ENCODE data around the gene CCDC27. TPM values are rescaled to one million over a fixed set of nuclear protein-coding genes. Genes with fewer than 3 reads are reported as not detected.

The CCDC27 gene
- total RNA-seq, 4 donors from 2014 or later, result not detected

- Histone ChIP-seq H3K9me3 (no peaks in the 10 kb centered on the region), H3K27ac (no peak overlapping the region), H3K4me1 (no peaks in the 10 kb centered on the region), H3K36me3 (no peaks in the 10 kb centered on the region), H3K27me3 (peaks cover 18% of the 10 kb centered on the region), H3K4me3 (no peak overlapping the region)
- intact Hi-C loops (cut with DNase I; ENCODE audit: low total_unique reads), result no loop called here
- in situ Hi-C loops (cut with MboI; ENCODE audit: low pct_ligation_motif_present in 1 of 4, low pct_unique_long_range_greater_than_20kb in 1 of 4, low sequenced_read_pairs in 3 of 4), result no loop called here
- DNase-seq, result no peak
- 78% methylated on average over 29 of the region's 29 CpGs; no CpG with 5 or more reads in 1 of the 2 donors for WGBS, 2 donors (ENCODE audit: low coverage in 1 of 2)
- TF ChIP-seq POLR2AphosphoS5 (IDR thresholded peaks at IDR 0.05), result no peak
- no peak for TF ChIP-seq CTCF (IDR thresholded peaks at IDR 0.05)
- no peak for TF ChIP-seq EP300 (IDR thresholded peaks at IDR 0.05; ENCODE audit: low read depth)
- no peak for TF ChIP-seq POLR2A (IDR thresholded peaks at IDR 0.05)
Observed at GRCh38 chr1:3733094-3733882, 19.0 kb upstream of the CCDC27 start.

- Histone ChIP-seq H3K27ac (no peak overlapping the region), H3K27me3 (peaks cover 18% of the 10 kb centered on the region)
Observed at GRCh38 chr1:3733883-3734589, 18.2 kb upstream of the CCDC27 start.

GRCh38 chr1:3734602-3735001, 17.6 kb upstream of the CCDC27 start:
- Histone ChIP-seq H3K27me3 (peaks cover 18% of the 10 kb centered on the region), H3K9me3 (no peaks in the 10 kb centered on the region), H3K27ac (no peak overlapping the region), H3K36me3 (no peaks in the 10 kb centered on the region), H3K4me1 (no peaks in the 10 kb centered on the region), H3K4me3 (no peak overlapping the region)
- 87% methylated on average over 16 of the region's 16 CpGs; no CpG with 5 or more reads in 1 of the 2 donors for WGBS, 2 donors (ENCODE audit: low coverage in 1 of 2)
- TF ChIP-seq EP300 (IDR thresholded peaks at IDR 0.05; ENCODE audit: low read depth) (no peak), CTCF (IDR thresholded peaks at IDR 0.05) (no peak), POLR2A (IDR thresholded peaks at IDR 0.05) (no peak), POLR2AphosphoS5 (IDR thresholded peaks at IDR 0.05) (no peak)
- intact Hi-C loops (cut with DNase I; ENCODE audit: low total_unique reads) (no loop called here), in situ Hi-C loops (cut with MboI; ENCODE audit: low pct_ligation_motif_present in 1 of 4, low pct_unique_long_range_greater_than_20kb in 1 of 4, low sequenced_read_pairs in 3 of 4) (no loop called here)
- DNase-seq, result no peak

More at GRCh38 chr1:3733883-3734589, 18.2 kb upstream of the CCDC27 start:
- Histone ChIP-seq H3K4me1 (no peaks in the 10 kb centered on the region), H3K9me3 (no peaks in the 10 kb centered on the region), H3K36me3 (no peaks in the 10 kb centered on the region), H3K4me3 (no peak overlapping the region)
- WGBS, 2 donors (ENCODE audit: low coverage in 1 of 2), result 60 to 75% methylated on average over 1 to 10 of the region's 17 CpGs
- in situ Hi-C loops (cut with MboI; ENCODE audit: low pct_ligation_motif_present in 1 of 4, low pct_unique_long_range_greater_than_20kb in 1 of 4, low sequenced_read_pairs in 3 of 4), result no loop called here
- no peak for DNase-seq
- TF ChIP-seq POLR2AphosphoS5 (IDR thresholded peaks at IDR 0.05) (no peak), EP300 (IDR thresholded peaks at IDR 0.05; ENCODE audit: low read depth) (no peak), CTCF (IDR thresholded peaks at IDR 0.05) (no peak), POLR2A (IDR thresholded peaks at IDR 0.05) (no peak)
- intact Hi-C loops (cut with DNase I; ENCODE audit: low total_unique reads), result no loop called here

- in situ Hi-C loops (cut with MboI; ENCODE audit: low pct_ligation_motif_present in 1 of 4, low pct_unique_long_range_greater_than_20kb in 1 of 4, low sequenced_read_pairs in 3 of 4) (no loop called here), intact Hi-C loops (cut with DNase I; ENCODE audit: low total_unique reads) (no loop called here)
- no peak overlapping the region for H3K27ac ChIP-seq
- DNase-seq, result no peak
- no peak overlapping the region for H3K4me3 ChIP-seq
- TF ChIP-seq CTCF (IDR thresholded peaks at IDR 0.05), result no peak
- no peak for TF ChIP-seq POLR2A (IDR thresholded peaks at IDR 0.05)
- no peak for TF ChIP-seq POLR2AphosphoS5 (IDR thresholded peaks at IDR 0.05)
- TF ChIP-seq EP300 (IDR thresholded peaks at IDR 0.05; ENCODE audit: low read depth), result no peak
- H3K27me3 ChIP-seq, result peaks cover 18% of the 10 kb centered on the region
- H3K4me1 ChIP-seq, result no peaks in the 10 kb centered on the region
- H3K36me3 ChIP-seq, result no peaks in the 10 kb centered on the region
- no peaks in the 10 kb centered on the region for H3K9me3 ChIP-seq
- 85 to 100% methylated on average over 1 to 12 of the region's 12 CpGs for WGBS, 2 donors (ENCODE audit: low coverage in 1 of 2)
Observed at GRCh38 chr1:3735027-3735681, 17.1 kb upstream of the CCDC27 start.

All from transverse colon (tissue), 4 donors.